GDM1 (cell line): ENCODE measurements around the gene C12orf75.
A peak's percentile ranks its signal among the peaks of the same experiment; 100 is the strongest.
"Not testable (repeated sequence)": the region's sequence is repeated elsewhere in the genome, so short reads cannot be mapped to it uniquely, and the experiment has no call there.

Experiments
- DNase-seq: peaks from one replicate; lab custom pipeline; 2025; lab: John Stamatoyannopoulos, UW

The C12orf75 gene

GRCh38 chr12:105378911-105379310, 48.4 kb downstream of the C12orf75 start:
- no peak for DNase-seq

- peak; percentile 16 for DNase-seq
These were observed 52.5 kb downstream of the C12orf75 start for GRCh38 chr12:105382771-105383622.

GRCh38 chr12:105384220-105384619, 53.7 kb downstream of the C12orf75 start:
- no peak for DNase-seq

- no peak for DNase-seq
These were observed 54.5 kb downstream of the C12orf75 start for GRCh38 chr12:105384916-105385535.

- no peak for DNase-seq
These were observed 55.9 kb downstream of the C12orf75 start for GRCh38 chr12:105386431-105386830.

GRCh38 chr12:105391231-105391630, 60.7 kb downstream of the C12orf75 start:
- no peak for DNase-seq

GRCh38 chr12:105393587-105393986, 63.1 kb downstream of the C12orf75 start:
- DNase-seq, result no peak

GRCh38 chr12:105396024-105396423, 65.5 kb downstream of the C12orf75 start:
- no peak for DNase-seq

GRCh38 chr12:105396983-105397382, 66.5 kb downstream of the C12orf75 start:
- no peak for DNase-seq

- no peak for DNase-seq
These were observed 68.4 kb downstream of the C12orf75 start for GRCh38 chr12:105398930-105399329.

GRCh38 chr12:105399428-105400081, 69.1 kb downstream of the C12orf75 start:
- no peak for DNase-seq

- no peak for DNase-seq
These were observed 69.7 kb downstream of the C12orf75 start for GRCh38 chr12:105400227-105400626.

GRCh38 chr12:105401198-105401597, 70.7 kb downstream of the C12orf75 start:
- no peak for DNase-seq

GRCh38 chr12:105402366-105402765, 71.9 kb downstream of the C12orf75 start:
- no peak for DNase-seq

GRCh38 chr12:105403095-105403494, 72.6 kb downstream of the C12orf75 start:
- DNase-seq, result no peak

- DNase-seq, result not testable (repeated sequence)
These were observed 73.6 kb downstream of the C12orf75 start for GRCh38 chr12:105404134-105404533.

GRCh38 chr12:105406497-105406896, 76.0 kb downstream of the C12orf75 start:
- DNase-seq, result no peak

- no peak for DNase-seq
These were observed 78.8 kb downstream of the C12orf75 start for GRCh38 chr12:105409279-105409678.

- peak; percentile 33 for DNase-seq
These were observed 79.4 kb downstream of the C12orf75 start for GRCh38 chr12:105409801-105410471.

GRCh38 chr12:105413911-105414487, 83.5 kb downstream of the C12orf75 start:
- no peak for DNase-seq

- no peak for DNase-seq
These were observed 87.2 kb downstream of the C12orf75 start for GRCh38 chr12:105417732-105418131.

- DNase-seq, result no peak
These were observed 87.7 kb downstream of the C12orf75 start for GRCh38 chr12:105418229-105418628.
